ENCODE results near the gene C1orf210.

- TF ChIP-seq EZH2 (IDR thresholded peaks at IDR 0.05; ENCODE audit: low read depth) (no peak), CTCF (conservative IDR thresholded peaks at IDR 0.05) (no peak)
These were observed 39.4 kb upstream of the C1orf210 start for GRCh38 chr1:43324810-43325209.
